Natural killer cell (primary cell): Measurements from ENCODE around the gene LIX1L. TPM values are rescaled to one million over a fixed set of nuclear protein-coding genes. Genes with fewer than 3 reads are reported as not detected.

Source experiments
- ATAC-seq, 3 donors: fragments of 150-1000 bp in 2 of 3; fragments of 200-7000 bp in 1 of 3; cut with Tn5 transposase; 1 replicate in 1 of 3; 2 replicates in 2 of 3; pipeline ENCODE4 v1.10.0; 2021; ENCODE audit warnings: mild to moderate bottlenecking in 2 of 3, moderate library complexity in 2 of 3
- DNase-seq, 2 donors: peaks; one replicate each; pipeline versions ENCODE4 v3.0.0 to v3.0.0-alpha.2; 2013 to 2021; ENCODE audit warnings: mixed read lengths in 1 of 2
- H3K27ac ChIP-seq: one replicate; pipeline ENCODE4 v1.5.1; 2013; ENCODE audit warnings: mild to moderate bottlenecking, low read length
- H3K27me3 ChIP-seq: one replicate; pipeline ENCODE4 v1.6.1; 2013; ENCODE audit warnings: low read length; ENCODE audit not compliant: control insufficient read depth, insufficient read depth
- H3K36me3 ChIP-seq: one replicate; pipeline ENCODE4 v1.6.1; 2013; ENCODE audit warnings: low read length; ENCODE audit not compliant: control insufficient read depth, insufficient read depth
- H3K4me1 ChIP-seq: one replicate; pipeline ENCODE4 v1.6.1; 2013; ENCODE audit warnings: low read length; ENCODE audit not compliant: control insufficient read depth, insufficient read depth
- H3K4me3 ChIP-seq: one replicate; pipeline ENCODE4 v1.5.1; 2013; ENCODE audit warnings: low read length
- H3K9me3 ChIP-seq: one replicate; pipeline ENCODE4 v1.6.1; 2013; ENCODE audit warnings: low read length; ENCODE audit not compliant: control insufficient read depth, insufficient read depth
- H3K27ac Mint-ChIP-seq, 2 donors: one replicate each; pipeline ENCODE4 v1.8.0; 2022; ENCODE audit warnings: mild to moderate bottlenecking in 2 of 2, mixed read lengths in 2 of 2, moderate library complexity in 1 of 2
- H3K27me3 Mint-ChIP-seq, 2 donors: one replicate each; pipeline ENCODE4 v1.8.0; 2022; ENCODE audit warnings: low read depth in 2 of 2, mixed read lengths in 2 of 2
- H3K36me3 Mint-ChIP-seq: one replicate; pipeline ENCODE4 v1.8.0; 2022; ENCODE audit warnings: mixed read lengths
- H3K4me1 Mint-ChIP-seq, 2 donors: one replicate each; pipeline ENCODE4 v1.8.0; 2022; ENCODE audit warnings: mixed read lengths in 2 of 2
- H3K4me3 Mint-ChIP-seq: one replicate; pipeline ENCODE4 v1.8.0; 2022; ENCODE audit warnings: mild to moderate bottlenecking, moderate library complexity, mixed read lengths
- H3K9me3 Mint-ChIP-seq, 2 donors: one replicate each; pipeline ENCODE4 v1.8.0; 2022; ENCODE audit warnings: mixed read lengths in 2 of 2
- CTCF ChIP-seq: fragments of 200-600 bp; IDR thresholded peaks from one replicate; pipeline ENCODE4 v1.8.0; 2022; ENCODE audit warnings: antibody characterized with exemption
- WGBS: methylation state at CpG from one replicate; pipeline ENCODE4 v1.1.7; 2013; ENCODE audit warnings: missing lambda C conversion rate; ENCODE audit not compliant: insufficient coverage; 5-methylcytosine and 5-hydroxymethylcytosine counted together
- intact Hi-C: fragments of 100-400 bp; cut with micrococcal nuclease; formaldehyde crosslinking; loops from one replicate; pipeline ENCODE4 v1.14.2; 2022
- total RNA-seq, 4 donors: library from RNA; stranded (reverse); fragments of 120-200 nt in 1 of 4; gene quantifications; one replicate each; pipeline versions ENCODE4 v1.2.3 to v1.2.4, GENCODE V29; 2013 to 2022

Gene LIX1L
- total RNA-seq, 3 donors from 2014 or later (not counting 1 experiment from before 2014, with no cell fraction given) = 33.4 to 41.3 (median 38.2) TPM

GRCh38 chr1:145978854-145979745, 21.3 kb upstream of the LIX1L start:
- intact Hi-C loops = loop anchor here (2.0 to 5.0 kb wide), 5 partner anchors 14 to 132 kb away; partner anchors contain the start of genes ANKRD34A, NUDT17, POLR3GL and RBM8A
- H3K4me1 Mint-ChIP-seq = peaks cover 10 to 29% of the 10 kb centered on the region in 2 donors
- H3K9me3 Mint-ChIP-seq = no peaks in the 10 kb centered on the region
- 11% methylated on average over 8 of the region's 9 CpGs for WGBS
- Histone ChIP-seq H3K4me1 (peaks cover 58% of the 10 kb centered on the region), H3K27ac (peak overlapping the region; percentile 97), H3K36me3 (peaks cover 6% of the 10 kb centered on the region), H3K27me3 (no peaks in the 10 kb centered on the region), H3K4me3 (peak overlapping the region; percentile 6), H3K9me3 (no peaks in the 10 kb centered on the region)
- TF ChIP-seq CTCF = no peak
- H3K4me3 Mint-ChIP-seq = no peak overlapping the region
- no peaks in the 10 kb centered on the region for H3K27me3 Mint-ChIP-seq
- ATAC-seq (peak; percentile 81 to 93 (median 87)), DNase-seq (peak; percentile 68 to 93)
- H3K27ac Mint-ChIP-seq = no peak overlapping the region
- no peaks in the 10 kb centered on the region for H3K36me3 Mint-ChIP-seq

- Mint-ChIP-seq H3K4me3 (no peak overlapping the region), H3K4me1 (peaks cover 10 to 23% of the 10 kb centered on the region in 2 donors), H3K27ac (no peak overlapping the region), H3K27me3 (no peaks in the 10 kb centered on the region), H3K9me3 (no peaks in the 10 kb centered on the region), H3K36me3 (no peaks in the 10 kb centered on the region)
- DNase-seq (no peak), ATAC-seq (no peak)
- H3K27me3 ChIP-seq = no peaks in the 10 kb centered on the region
- H3K27ac ChIP-seq = peak overlapping the region; percentile 97
- H3K9me3 ChIP-seq = no peaks in the 10 kb centered on the region
- TF ChIP-seq CTCF = no peak
- no peak overlapping the region for H3K4me3 ChIP-seq
- peaks cover 6% of the 10 kb centered on the region for H3K36me3 ChIP-seq
- intact Hi-C loops = loop anchor here (2.0 to 5.0 kb wide), 5 partner anchors 14 to 131 kb away; partner anchors contain the start of genes ANKRD34A, NUDT17, POLR3GL and RBM8A
- H3K4me1 ChIP-seq = peaks cover 58% of the 10 kb centered on the region
These were observed 20.6 kb upstream of the LIX1L start for GRCh38 chr1:145978471-145978853.

- WGBS = 30% methylated on average over 9 of the region's 9 CpGs
- H3K4me3 Mint-ChIP-seq = no peak overlapping the region
- Histone ChIP-seq H3K9me3 (no peaks in the 10 kb centered on the region), H3K27me3 (no peaks in the 10 kb centered on the region), H3K36me3 (peaks cover 6% of the 10 kb centered on the region), H3K27ac (peak overlapping the region; percentile 97), H3K4me1 (peaks cover 53% of the 10 kb centered on the region), H3K4me3 (no peak overlapping the region)
- H3K27me3 Mint-ChIP-seq = no peaks in the 10 kb centered on the region
- DNase-seq = peak; percentile 62 to 94
- peak; percentile 37 to 61 (median 52) for ATAC-seq
- peak; percentile 86 for TF ChIP-seq CTCF
- peaks cover 14 to 18% of the 10 kb centered on the region in 2 donors for H3K4me1 Mint-ChIP-seq
- H3K27ac Mint-ChIP-seq = no peak overlapping the region
- intact Hi-C loops = loop anchor here (1.0 to 5.0 kb wide), 7 partner anchors 13 to 130 kb away; partner anchors contain the start of genes ANKRD34A, NUDT17, POLR3GL and RBM8A
- no peaks in the 10 kb centered on the region for H3K36me3 Mint-ChIP-seq
- H3K9me3 Mint-ChIP-seq = no peaks in the 10 kb centered on the region
These were observed 20.0 kb upstream of the LIX1L start for GRCh38 chr1:145977486-145978470.
